SW480 (cell line): ENCODE data around the gene ASPN.
"Not testable (repeated sequence)": the region's sequence is repeated elsewhere in the genome, so short reads cannot be mapped to it uniquely, and the experiment has no call there.

Experiments
- DNase-seq: peaks from one replicate; pipeline ENCODE4 v3.0.0-alpha.2; 2016; ENCODE audit warnings: low spot score

ASPN gene

DNA sequence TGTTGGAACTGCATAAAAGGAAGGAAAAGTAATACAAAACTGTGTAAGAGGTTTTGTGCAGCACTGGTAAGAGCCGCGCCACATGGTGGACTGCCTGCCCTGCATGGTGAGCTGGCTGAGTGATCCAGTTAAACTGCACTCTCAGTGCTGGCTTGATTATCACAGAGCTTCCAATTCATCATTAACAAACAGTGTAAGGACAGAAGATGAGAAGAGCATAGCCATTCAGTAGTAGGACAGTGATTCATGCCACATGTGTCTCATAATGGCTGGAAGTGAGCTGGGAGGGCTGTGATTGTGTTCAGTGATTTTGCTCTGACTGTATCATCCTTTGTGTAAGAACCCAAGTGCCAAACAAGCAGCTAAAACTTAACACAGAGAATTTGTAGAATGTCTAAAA is 14.1 kb downstream of the ASPN start:
- no peak for DNase-seq

DNA sequence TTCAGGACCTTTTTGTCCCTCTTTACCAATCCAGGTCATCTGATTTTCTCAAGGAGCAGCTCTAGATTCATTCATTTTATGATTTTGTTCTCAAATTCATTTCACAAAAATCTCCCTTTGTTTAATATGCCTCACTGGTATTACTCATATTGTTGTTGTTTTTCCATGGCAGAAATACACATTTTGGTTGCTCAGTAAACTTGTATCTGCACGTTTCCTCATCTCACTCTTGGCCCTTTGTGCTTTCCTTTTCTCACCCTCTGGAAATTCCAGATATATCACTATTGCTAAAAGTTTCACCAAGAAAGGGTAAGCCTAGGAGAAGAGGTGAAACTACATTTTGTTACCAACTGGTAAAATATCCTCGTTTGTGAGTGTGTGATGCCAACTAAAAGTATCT is 14.8 kb downstream of the ASPN start:
- DNase-seq = no peak

DNA sequence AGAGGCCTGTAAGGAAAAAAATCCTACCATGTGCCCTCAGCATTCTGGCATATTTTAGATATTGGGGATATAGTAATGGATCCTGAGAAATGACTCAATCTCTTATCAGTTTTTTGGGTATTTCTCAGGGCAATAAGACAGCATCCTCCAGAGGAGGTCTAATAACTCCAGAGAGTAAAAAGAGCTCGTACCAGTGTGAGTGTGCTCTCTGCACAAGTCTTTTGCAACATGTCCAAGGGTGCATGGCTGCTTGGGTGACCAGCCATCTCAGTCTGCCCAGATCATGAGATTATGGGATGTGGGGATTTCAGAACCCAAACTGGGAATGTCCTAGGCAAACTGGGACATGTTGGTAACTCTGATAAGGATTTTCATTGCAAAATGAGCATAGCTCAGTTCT is 15.3 kb downstream of the ASPN start:
- no peak for DNase-seq

DNA sequence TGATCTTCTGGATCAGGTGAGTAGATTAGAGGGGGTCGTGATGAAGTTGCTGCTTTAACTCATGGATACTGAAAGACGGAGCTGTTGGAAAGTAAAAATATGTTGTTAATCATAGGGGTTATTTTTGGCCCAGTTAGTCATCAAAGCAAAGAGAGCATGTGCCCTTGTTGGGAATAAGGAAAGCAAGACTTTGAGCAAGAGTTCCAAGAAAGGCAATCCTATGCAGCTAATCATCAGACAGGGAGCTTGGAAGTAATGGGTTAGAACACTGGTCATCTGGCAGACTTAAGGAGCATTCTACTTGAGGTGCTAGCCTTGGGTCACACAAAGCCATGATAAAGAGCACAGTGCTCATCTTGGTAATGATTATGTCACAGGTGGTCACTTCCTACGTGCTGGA is 18.3 kb downstream of the ASPN start:
- no peak for DNase-seq

DNA sequence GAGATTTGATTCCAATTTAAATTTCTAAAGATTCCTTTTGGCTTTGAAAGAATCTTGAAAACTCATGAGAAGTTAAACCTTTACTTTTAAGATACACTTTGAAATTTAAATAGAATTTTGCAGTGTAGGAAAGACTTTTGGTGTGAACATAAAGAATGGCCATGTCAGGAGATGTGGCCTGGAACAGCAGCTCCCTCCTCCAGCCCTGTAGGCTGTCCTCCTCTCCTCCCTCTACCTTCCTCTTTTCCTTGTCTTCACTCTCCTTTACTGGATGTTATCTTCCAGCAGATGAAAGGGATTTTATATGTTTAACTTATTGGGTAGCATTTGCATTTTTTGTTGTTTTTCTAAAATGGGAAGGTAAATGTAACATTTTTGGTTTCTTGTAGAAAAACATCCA is 18.9 kb downstream of the ASPN start:
- no peak for DNase-seq

DNA sequence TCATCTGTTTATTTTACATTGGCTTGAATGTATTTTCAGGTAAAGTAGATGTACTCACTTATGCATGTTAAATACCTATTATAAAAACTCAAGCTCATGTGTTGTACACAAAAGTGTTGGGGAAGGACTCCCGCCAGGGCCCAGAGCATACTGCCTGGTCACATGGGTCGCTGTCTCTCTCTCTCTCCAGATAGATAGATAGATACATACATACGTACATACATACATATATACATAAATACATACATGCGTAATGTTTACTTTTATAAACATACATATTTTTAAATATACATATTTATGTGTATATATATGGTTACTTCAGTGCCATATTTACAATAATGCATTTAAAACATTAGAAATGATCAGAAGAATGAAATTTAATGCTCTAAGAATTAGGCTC is 24.7 kb downstream of the ASPN start:
- no peak for DNase-seq

DNA sequence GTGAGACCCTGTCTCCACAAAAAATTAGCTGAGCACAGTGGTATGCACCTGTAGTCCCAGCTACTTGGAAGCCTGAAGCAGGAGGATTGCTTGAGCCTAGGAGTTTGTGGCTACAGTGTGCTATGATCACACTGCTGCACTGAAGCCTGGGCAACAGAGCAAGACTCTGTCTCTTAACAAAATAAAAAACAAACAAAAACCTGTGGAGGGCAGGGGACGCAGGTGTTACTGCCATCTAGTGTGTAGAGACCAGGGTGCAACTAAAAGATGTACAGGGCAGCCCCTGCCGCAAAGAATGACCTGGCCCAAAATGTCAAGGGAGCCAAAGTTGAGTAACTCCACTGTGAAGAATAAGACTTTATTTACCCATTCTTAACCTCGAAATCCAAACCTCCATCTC is 27.1 kb downstream of the ASPN start:
- no peak for DNase-seq

DNA sequence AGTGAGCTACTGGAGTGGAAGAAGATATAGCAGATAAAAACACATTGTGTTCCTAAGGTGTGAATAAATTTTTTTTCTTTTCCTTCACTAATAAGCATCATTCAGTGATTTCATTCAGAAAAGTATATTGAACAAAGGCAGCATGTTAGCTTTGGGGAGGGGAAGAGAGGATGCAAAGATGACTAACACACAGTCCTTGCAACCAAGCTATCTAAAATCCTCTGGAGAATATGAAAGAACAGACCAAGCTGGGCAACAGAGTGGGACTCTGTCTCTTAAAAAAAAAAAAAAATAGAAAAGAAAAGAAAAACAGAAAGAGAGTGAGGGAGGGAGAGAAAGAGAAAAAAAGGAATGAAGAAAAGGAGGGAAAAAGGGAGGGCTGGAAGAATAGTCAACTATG is 35.8 kb downstream of the ASPN start:
- DNase-seq = no peak

DNA sequence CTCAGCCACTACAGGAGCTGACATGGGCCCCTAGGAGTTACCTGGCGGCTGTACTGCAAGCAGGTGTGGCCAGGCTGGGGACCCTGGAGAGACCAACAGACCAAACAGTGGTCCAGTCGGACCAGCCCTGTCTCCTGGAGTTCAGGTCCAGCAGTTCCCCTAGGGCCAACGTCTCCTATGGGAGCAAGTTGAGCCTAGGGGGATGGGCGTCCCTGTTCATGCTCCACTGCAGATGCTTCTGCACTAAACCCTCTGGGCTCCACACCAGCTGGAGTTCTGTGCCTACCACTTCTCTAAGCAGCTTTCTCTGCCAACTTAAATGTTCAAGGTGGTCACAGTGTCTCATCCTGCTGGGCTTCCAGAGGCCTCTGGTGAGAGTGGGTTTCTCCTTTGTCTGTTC is 37.5 kb downstream of the ASPN start:
- DNase-seq = no peak

DNA sequence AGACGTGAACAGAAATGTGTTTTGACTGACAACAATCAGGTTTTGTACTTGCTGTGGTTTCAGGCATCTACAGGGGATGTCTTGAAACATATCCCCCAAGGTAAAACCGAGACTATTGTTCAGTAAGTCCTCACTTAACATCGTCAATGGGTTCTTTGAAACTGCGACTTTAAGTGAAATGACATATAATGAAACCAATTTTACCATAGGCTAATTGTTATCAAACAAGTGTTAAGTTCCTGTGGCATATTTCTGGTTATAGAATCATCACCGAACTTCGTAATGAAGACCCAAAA is 41.6 kb downstream of the ASPN start:
- DNase-seq = no peak

DNA sequence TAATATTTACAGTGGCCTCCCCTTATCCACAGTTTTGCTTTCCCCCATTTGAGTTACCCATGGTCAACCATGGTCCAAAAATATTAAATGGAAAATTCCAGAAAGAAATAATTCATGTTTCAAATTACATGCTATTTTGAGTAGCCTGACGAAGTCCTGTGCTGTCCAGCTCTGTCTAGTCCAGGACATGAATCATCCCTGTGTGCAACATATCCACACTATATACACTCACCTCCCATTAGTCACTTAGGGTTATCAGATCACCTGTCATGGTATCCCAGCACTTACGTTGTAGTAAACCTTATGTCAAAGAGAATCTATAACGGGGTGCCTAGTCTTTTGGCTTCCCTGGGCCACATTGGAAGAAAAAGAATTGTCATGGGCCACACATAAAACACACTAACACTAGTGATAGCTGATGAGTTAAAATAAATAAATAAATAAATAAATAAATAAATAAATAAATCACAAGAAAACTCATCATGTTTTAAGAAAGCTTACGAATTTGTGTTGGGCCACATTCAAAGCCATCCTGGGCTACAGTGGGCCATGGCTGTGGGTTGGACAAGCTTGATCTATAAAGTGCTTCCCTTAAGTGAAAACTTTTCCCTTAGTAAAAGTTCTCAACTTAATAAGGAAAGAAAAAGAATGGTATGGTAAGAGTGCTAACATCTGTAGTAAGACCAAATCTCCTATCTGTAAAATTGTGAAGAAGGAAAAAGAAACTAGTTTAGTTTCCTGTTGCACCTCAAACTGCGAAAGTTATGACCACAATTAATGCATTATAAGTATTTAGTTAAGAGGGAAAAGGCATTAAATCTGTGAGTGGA is 42.2 kb downstream of the ASPN start:
- peak; percentile 17 for DNase-seq

DNA sequence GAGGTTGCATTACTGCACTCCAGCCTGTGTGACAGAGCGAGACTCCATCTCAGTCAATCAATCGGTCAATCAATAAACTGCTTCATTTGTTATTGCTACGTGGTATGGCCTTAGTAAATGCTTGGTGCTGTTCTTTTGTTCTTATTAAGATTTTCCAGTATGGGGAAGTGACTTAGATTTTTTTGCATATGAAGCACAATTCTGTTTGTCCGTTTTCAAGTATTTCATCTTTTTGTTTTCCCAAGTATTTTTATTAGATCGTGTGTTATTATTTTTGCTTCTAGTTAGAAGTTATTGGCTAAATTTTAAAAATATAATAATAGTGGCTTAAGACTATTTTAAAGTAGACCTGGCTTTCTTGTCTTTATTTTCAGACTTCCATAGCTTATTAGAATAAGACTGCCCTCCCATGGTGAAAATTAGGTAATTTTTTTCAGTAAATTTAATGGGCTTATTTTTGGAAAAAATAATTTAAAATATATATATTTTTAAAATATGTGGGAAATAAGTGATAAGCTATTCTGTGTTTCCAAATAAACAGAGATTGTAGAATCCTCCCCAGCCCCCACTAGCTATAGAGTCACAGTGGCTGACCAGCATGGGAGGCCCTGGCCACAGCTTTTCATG is 43.3 kb downstream of the ASPN start:
- no peak for DNase-seq

DNA sequence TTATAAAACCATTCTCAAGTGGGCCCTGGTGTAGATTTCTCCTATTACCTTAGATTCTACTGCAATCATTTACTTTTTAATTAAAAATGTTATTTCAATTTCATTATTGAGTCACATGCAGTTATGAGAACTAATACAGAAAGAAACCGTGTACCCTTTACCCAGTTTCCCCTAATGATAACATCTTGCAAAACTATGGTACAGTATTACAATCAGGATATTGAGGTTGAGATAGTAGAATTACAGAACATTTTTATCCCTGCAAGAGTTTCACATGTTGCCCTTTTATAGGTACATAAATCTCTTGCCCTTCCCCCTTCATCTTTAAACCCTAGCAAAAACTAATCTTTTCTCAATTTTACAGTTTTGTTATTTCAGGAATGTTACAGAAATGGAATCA is 47.0 kb downstream of the ASPN start:
- DNase-seq = no peak

DNA sequence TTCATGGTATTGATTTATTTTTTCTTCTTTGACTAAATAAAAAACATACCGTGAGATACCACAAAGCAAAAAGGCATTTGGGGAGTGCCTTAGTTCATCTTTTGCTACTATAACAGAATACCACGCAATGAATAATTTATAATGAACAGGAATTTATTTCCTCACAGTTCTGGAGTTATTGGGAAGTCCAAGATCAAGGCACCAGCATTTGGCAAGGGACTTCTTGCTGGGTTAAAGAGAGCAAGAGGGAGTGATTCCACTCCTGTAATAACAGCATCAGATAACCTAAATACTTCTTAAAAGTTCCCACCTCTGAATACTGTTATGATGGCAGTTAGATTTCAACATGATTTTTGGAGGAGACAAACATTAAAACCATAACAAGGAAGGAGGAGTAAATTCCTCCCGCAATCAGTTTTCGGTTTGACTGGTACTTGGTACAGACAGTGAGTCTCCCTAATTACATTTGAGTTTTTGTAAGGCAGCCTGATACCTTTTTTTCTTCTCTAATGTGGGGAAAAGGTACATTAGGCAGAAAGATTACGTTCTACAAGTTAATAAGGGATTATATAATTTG is 49.2 kb downstream of the ASPN start:
- no peak for DNase-seq

DNA sequence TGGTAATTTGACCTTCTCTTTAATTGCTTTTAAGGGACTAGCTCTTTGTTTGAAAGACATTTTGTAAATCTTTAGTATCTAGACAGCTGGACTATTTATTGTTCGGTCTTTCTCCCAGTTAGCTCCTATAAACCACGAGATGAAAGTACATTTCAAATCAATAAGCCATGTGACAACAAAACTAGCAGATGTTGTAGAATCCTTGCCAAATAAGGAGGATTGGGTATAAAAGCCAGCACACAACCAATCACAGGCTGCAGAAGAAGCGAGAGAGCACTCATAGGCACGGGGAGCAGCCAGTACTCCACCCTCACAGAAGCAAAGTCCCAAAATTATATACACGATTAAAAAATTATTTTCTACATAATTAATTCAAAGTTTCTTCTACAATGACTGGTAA is 50.0 kb downstream of the ASPN start:
- DNase-seq = no peak

DNA sequence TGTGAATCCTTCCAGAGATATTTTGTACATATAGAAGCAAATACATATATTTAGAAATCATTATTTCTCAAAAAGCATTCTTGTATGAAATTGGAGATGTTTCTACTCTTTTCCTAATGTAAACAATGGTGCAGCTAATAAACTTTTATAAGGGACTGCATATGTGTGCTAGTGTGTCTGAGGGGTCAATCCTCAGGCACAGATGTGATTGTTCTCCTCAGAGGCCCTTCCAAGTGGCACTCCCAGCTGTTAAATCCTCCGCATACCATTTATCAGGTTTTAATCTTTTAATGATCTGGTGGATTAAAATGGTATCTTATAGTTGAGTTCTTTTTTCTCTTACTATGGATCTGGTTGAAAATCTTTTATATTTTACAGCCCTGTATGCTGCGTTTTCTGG is 52.5 kb downstream of the ASPN start:
- DNase-seq = no peak

DNA sequence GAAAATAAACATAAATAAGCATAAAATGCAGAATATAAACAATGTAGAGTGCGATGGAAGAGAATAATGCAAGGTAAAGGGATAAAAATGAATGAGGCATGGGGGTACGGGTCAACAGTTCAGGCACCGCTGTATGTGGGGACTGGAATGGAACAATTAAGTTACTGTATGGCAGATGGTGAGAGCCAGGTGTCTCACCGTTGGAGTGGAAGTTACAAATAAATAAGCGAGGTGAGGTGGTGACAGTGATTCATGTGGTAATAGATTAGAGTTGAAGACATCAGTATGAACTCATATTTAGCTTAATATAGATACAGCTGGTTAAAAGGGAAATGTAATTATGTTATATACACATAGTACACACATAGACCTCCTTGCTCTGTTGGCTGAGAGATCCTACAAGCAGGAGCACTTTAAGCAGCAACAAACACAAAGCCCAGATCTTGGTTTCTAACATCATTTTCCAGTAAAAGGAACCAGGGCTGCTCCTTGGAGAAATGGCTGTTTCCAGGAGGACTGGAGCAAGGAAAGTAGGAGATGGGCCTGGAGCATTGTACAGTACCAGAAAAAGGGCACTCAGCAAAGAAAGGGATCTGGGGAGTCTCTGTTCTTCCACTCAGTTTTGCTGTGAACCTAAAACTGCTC is 55.7 kb downstream of the ASPN start:
- DNase-seq = peak; percentile 62

DNA sequence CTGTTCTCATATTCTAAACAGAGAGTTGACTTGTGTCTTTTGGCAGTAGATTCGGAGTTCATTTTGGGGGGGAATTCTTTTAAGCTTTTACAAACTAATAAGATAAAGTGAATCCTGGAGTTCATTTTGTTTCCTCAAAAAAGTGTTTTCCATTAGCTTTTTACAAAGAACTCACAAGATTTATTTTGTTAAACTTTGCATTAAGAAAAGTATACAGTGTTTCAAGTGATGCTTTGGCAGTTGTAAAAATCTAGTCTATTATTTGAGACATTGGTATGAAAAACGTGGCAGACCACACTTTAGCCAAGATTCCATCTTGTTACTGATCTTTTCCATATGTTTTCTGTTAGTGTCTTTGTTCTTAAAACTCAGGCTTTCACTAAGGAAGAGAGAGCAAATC is 56.8 kb downstream of the ASPN start:
- DNase-seq = no peak

DNA sequence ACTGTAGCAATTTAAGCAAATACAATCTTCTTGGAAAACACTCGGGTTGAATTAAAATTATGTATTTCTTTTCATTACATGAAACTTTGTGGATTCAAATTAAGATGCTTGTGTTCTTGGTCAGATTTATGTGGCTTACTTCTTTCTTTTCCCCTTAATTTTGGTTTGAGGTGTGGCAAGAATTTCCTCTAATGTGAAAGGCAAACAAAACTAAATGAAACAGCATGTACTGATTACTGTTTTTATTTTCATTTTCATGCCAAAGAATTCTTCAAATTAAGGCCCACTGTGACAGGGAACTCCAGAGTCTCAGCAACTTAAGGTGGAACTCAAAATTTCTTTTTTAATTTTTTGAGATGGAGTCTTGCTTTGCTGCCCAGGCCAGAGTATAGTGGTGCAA is 58.0 kb downstream of the ASPN start, which contains the start of gene OMD:
Gene OMD, minus strand, starts transcription at position 132 of the 400 bp plus-strand sequence. CDS start 6,913 bp downstream, outside the sequence.
- no peak for DNase-seq

DNA sequence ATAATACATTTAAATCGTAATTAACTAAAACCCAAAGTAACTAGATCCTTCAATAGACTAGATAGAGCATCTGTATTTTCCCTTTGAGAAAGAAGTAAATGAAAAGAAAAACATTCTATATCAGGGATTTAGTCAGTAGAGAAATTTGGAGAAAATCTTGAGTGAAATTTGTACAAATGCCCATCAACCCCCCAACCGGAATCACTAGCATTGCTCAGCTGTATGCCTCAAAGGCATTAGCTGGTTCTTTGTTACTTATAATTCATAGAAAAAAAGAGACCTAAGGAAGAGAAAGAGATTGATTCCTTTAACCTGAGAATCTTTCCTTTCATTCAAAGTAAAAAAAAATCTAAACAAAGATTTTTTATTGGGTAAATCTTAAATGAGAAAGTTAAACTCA is 58.7 kb downstream of the ASPN start:
- DNase-seq = no peak

DNA sequence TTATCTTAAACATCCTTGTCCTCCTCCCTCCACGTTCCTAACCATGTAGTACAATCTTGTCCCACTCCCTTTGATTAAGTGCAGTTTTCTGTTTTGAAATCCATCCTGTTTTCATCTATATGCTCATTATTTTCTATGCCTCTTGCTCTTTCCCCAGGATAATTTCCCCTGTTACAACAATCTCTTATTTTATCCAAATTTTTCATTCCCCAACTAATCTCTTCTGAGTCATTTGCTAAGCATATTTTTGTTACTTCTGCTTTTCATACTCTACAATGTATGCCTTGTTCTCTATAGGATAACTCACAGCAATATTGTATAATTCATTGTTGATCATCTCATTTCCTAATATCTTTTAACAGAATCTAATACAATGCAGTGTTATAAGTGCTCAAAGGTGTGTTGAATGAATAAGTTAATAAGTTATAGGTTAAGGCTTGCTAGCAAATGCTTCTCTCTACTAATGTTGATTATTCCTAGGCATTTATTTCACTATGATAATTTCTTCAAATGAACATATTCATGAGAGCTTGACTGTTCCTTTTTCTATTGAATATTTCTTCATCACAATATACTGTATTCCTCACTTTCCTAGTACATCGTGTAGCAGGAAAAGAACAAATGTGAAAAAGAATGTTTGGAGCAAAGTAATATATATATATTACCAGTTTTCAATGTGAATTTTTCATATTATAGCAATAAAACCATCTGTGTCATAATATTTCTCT is 59.5 kb downstream of the ASPN start:
- DNase-seq = no peak

DNA sequence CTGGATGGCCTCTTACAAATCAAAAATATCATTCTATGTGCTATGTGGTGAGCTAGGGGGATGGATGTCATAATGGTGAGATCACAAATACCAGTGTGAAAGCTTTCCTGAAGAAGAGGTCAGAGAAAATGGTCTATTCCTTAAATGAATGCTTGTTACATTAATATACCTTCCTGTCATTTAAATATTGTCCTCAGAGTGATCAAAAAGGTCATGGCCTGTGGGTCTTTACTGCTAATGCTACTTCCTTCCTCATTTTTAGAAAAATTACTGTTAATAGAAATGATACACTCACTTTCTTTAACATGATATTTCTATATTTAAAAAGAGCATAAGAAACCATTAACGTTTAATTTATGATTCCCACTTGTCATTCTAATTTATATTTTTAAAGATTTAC is 67.7 kb downstream of the ASPN start:
- DNase-seq = no peak

DNA sequence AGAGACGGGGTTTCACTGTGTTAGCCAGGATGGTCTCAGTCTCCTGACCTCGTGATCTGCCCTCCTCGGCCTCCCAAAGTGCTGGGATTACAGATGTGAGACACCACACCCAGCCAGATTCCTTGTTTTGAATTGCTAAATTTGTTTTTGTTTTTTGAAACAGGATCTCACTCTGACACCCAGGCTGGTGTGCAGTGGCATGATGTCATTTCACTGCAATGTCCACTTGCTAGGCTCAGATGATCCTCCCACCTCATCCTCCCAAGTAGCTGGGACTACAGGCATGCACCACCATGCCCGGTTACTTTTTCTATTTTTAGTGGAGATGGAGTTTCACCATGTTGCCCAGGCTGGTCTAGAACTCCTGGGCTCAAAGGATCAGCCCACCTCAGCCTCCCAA is 71.1 kb downstream of the ASPN start:
- not testable (repeated sequence) for DNase-seq
